ENCODE measurements around the gene TRIP12.

TRIP12 gene

DNA sequence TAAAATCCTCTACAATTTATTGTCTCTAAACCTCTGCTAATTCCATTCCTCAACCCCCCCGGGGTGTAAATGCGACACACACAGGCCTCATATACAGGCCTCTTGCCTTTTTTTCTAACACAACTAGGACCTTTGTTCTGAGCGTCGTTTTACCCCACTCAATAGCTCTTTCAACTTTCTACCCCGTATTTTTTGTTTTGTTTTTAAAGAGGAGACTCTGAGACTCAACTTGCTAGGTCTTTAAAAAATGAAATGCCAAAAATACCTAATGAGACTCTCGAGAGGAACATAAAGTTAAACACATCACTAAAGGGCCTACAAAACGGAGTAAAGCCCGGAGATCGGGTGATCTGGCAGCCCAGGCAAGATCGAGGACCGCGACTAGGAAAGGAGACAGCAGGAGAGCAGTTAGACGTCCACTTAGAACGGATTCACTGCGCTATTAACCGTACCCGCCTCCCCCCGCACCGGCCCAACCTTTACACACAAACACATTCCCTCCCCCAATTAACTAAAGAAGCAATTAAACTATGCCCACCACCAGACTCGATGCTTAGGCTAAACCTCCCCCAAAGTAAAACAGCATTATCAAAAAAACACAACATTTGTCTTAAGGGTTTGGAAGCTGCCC, 1.7 kb downstream of the TRIP12 start:
- no peak for TF ChIP-seq CTCF (IDR thresholded peaks at IDR 0.05; ENCODE audit: low read depth, low read length)
- peak overlapping the region; percentile 73 for H3K4me3 ChIP-seq (ENCODE audit: low read depth, low read length)

GRCh38 chr2:229917793-229918192, 4.0 kb downstream of the TRIP12 start:
- TF ChIP-seq CTCF (IDR thresholded peaks at IDR 0.05; ENCODE audit: low read depth, low read length) = no peak
- H3K4me3 ChIP-seq (ENCODE audit: low read depth, low read length) = no peak overlapping the region

GRCh38 chr2:229914171-229914570, 7.6 kb downstream of the TRIP12 start:
- H3K4me3 ChIP-seq (ENCODE audit: low read depth, low read length) = no peak overlapping the region
- TF ChIP-seq CTCF (IDR thresholded peaks at IDR 0.05; ENCODE audit: low read depth, low read length) = no peak

DNA sequence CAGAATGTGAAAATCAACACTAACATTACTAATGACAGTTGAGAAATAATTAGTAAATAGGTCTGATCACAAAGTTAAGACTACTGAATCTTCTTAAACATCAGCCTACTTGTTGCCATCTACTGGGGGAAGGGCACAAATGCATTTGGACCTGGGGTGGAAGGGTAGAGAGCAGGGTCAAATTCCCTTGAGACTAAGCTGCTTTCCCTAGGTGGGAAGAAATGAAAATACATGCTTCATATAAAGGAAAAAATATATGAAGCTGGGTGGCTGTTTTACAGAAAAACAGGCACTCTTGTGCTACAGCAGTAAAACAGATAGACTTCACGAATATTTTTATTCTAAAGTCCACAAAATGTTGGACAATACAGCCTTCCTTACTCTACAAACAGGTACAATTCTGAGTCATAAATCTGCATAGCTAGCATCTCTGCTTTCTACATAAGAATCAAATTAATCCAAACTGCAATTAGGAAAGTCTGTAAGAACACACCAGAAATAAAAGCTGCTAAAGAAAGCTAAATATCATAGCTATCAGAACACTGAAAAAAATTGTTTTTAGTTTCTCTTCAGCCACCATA, 10.9 kb downstream of the TRIP12 start:
- no peak overlapping the region for H3K4me3 ChIP-seq (ENCODE audit: low read depth, low read length)
- peak; percentile 25; the same call in 1 of the 2 replicates for TF ChIP-seq CTCF (IDR thresholded peaks at IDR 0.05; ENCODE audit: low read depth, low read length)

DNA sequence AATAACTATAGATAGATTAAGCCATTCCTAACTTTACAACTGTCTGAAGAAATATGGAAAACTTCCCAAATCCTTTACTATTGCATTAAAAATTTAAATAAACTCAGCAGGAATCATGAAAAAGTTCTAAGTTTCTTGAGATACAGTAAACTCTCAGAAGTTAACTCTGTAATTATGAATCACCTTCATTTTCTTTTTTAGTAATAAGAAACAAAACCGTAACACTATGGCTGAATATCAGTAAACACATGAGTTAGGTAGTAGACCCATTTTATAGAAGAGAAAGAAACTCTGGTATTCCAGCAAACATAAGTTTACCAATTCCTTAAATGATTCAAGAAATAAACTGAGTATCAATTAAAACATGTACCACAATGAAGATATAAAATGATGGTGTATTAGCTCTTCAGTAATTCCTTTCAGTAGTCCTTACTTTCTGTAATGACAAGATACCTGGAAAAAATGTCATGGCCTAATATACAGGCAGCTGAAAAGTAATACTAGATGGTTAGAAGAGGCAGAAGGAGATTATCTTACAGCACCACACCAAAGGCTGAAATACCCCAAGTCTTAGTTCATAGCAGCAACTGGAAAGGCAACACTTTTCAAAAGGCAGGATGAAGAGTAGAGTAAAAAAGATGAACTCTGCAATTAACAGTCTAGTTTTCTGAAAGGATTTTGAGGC, 11.5 kb downstream of the TRIP12 start:
- H3K4me3 ChIP-seq (ENCODE audit: low read depth, low read length) = no peak overlapping the region
- TF ChIP-seq CTCF (IDR thresholded peaks at IDR 0.05; ENCODE audit: low read depth, low read length) = no peak

- no peak for TF ChIP-seq CTCF (IDR thresholded peaks at IDR 0.05; ENCODE audit: low read depth, low read length)
- H3K4me3 ChIP-seq (ENCODE audit: low read depth, low read length) = no peak overlapping the region
Observed at GRCh38 chr2:229909090-229909489, 12.7 kb downstream of the TRIP12 start.

- no peak overlapping the region for H3K4me3 ChIP-seq (ENCODE audit: low read depth, low read length)
- TF ChIP-seq CTCF (IDR thresholded peaks at IDR 0.05; ENCODE audit: low read depth, low read length) = no peak
Observed at GRCh38 chr2:229905601-229906000, 16.2 kb downstream of the TRIP12 start.
